Suppressor macrophage treated with lipopolysaccharide for 4 hours (primary cell): Measurements from ENCODE around the gene DLG2.

Experiments used
- DNase-seq: peaks from one replicate; pipeline ENCODE4 v3.0.0-alpha.2; 2020

The DLG2 gene

DNA sequence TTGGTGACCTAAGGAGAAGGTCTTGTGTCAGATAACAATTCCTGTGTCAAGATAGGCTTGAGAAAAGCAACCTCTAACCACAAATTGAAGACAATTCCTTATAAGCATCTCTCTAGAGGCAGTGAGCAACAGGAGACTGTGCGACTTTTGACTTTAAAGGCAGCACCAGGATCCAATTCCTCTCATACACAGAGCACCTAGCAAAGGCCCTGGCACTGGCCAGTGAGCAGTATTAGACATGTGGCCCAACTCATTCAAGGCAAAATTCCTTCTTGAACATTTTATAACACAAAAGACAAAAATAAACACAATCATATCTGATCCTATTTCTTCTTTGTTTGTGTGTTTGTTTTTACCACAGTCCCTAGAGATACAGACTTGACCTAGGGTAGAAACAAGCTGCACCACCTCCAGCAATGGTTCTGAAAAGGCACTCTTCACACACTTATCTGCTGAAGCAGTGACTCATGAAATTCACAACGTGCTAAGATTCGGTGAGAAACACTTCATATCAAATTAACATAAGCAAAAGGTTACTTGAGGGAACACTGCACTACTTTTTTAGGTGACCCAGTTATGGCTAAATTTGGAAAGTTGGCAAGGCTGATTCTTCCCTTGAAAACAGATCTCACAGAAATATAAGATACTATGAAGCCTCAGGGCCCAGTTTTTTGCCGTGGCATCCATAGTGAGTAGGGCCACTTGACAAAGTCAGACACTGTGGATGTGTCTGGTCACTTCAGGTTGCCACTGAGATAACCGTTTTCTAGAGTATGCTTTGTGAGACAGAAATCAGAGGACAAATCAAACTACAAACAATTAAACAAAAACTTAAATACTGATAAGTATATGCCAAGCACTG is 1018.9 kb downstream of the DLG2 start:
- DNase-seq: no peak

DNA sequence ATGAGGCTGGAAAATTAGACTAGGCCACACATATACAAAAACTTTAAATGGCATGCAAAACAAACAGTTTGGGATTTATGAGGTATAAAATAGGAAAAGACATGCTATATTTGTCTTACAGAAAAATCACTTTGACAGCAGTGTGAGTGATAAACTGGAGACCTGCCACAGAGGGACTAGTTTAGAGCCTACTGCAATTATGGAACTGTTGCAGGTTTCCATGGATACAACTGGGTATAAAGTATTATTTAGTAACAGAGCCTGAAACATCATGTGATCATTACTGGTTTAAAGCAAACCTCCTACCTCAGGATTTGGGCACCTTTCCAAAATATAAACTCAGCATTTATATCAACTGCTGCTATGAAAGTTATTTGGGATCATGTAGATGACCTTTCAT is 1032.5 kb downstream of the DLG2 start:
- no peak for DNase-seq

DNA sequence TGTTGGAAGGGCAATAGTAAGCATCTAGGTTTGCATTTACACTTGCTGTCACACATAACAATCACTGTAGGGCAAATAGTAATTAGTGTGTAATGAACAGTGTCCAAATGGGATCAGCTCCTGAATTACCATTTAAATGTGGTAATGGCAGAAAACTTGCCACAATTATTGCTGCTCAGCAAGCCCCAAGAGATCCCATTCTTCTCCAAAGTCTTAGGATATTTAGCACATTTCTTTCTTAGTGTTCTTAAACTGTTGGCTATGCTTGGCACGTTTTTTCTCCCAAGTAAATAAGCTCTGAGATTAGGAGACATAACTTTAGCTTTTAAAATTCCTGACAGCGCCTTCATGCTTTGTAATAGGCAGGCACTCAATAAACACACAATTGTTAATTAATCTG is 1037.0 kb downstream of the DLG2 start:
- no peak for DNase-seq

DNA sequence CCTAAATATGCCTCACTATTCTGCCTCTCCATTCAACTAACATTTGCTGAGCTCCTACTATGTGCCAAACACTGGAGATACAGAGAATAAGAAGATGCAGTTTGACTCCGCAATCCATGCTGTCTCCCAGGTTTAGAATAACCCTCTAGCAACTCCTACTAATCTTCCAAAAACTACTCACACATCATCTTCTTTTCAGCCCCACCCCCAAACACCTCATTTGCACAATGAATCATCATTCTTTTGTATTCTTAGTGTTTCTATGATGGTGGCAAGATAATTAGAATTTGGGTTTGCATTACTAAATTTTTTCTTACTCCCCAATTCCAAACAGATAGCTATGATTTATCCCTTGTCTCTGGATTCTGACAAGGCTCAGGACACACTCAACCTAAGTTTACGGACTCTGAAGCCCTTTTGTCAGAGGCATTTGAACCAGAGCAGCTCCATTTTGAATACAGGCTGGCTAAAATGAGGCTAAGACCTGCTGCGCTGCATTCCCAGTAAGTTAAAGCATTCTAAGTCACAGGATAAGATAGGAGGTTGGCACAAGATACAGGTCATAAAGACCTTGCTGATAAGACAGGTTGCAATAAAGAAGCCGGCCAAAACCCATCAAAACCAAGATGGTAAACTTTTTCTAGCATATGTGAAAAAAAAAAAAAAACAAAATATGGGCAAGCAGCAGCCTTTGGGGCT is 1038.9 kb downstream of the DLG2 start:
- no peak for DNase-seq

DNA sequence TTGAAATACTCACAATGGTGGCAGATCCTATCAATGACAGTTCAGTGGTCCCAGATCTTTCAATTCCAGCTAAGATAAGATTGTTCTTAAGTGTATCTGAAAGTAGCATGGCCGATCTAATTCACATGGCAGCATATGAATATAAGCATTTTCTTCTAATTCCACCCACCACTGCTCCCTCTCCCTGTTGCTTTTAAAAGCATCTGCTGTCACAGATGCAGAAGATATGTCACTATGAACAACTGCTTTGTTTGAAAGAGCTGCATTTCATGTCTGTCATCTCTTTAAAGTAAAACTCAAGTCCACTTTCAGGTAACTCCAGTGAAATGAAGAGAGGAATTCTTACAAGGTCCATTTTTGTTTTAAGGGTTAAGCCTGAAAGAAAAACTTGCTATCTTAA is 1044.0 kb downstream of the DLG2 start:
- DNase-seq: no peak

DNA sequence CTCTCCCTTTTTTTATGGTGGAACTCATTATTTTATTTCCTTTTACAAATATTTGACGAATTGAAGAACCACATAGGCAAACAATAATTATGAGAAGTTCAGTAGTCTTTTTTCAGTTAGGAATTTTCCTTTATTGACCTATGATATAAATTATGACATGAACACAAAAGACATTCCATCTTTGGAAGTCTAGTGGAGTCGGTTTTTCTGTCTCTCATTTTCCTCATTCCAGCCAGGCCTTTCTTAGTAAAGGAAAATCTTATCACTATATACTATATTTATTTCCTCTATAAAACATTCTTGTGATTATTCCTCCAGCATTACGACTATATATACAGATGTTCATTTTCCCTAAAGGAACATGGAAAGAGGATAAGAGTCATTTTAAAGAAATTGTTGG is 1046.1 kb downstream of the DLG2 start:
- DNase-seq: no peak

DNA sequence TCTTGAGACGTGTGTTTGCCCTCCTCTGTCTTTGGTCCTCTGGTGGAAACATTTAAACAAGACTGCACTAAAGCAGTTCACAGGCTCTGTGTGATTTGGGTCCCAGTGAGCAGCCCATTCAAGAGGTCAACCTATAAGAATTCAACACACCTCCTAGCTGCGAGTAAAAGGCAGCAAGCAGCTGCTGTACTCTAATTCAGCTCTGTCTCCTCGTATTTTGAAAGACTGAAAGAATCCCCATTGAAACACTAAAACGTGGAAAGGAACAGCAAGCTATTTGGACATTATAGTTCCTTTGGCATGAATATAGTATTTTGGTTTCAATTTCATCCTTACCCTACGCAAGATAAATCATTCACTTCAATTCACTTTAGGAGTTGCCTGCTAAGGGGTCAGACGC is 1046.7 kb downstream of the DLG2 start:
- DNase-seq: no peak

DNA sequence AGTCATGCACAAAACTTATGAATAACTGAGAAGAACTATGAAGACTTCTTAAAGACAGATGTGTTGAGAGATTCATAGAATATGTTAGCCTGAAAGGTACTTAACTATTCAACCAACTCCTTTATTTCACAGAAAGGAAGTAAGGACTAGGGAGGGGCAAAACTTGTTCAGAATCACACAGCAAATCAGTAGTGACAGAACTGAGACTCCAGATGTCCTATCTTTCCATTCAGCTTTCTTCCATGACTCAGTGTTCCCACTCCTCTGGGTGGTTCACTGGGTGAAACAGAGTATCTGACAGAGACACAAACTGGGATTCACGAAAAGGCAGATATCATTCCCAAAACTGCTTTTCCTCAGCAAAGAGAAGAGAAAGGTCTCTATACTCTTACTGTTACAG is 1053.3 kb downstream of the DLG2 start:
- DNase-seq: no peak

DNA sequence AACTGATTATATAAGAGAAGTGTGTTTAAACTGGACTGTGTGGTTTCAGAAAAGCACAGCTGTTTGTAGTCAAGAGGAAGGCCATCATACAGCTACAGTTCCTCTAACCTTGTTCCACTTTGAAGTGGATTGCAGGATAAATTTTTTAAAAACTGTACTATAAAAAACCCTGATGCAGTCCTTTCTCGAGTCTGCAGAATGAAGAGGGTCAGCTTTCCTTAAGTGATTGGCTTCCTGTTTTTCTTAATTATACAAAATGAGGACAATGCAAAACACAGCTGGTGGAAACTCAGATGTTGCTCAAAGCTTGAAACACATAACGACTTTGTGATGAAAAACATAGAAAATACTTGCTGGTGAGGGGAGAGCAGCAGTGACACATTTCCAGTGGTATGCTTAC is 1060.5 kb downstream of the DLG2 start:
- DNase-seq: no peak

DNA sequence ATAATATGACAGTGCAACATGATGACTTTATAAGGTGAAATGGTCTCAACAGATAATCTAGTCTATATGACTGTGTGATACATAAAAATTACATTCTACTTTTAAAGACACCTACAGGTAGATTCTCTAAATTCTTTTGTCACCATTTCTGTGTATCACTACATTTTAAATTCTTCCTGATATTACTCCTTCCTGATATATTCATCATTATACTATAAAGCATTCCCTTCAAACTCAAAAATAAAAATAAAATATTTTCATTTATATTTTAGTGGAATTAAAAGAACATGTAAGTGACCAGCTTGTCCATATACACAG is 1062.3 kb downstream of the DLG2 start:
- DNase-seq: no peak

DNA sequence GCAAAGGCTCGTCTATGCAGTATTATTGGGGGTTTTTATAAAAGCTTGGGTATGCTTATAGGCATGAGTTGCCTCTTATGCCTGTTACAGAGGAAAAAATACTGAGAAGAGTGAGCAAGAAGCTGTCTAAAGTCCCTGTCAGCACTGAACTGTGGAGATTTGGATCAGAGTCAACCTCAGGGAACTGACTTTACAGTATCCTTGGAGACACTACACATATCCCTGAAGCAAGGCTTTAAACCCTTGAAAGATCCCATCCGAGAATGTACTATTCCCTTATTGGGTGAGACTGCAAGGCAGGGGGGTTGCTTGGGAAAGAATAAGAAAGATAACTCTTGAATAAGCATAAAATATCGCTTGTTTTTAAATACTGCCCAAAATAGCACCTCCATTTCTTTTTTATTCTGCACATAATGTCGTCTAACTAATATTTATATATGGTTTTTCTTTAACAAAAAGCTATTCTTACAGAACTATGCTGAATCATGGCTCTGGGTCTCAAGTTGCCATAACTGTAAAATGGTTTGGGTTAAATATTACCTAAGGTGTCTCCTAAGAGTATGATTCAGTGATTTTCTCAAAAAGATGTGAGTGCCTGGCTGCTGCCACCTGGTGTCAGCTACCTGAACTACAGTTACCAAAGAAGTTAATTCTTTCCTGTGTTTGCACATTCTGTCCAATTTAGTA is 1062.8 kb downstream of the DLG2 start:
- DNase-seq: peak; percentile 46

DNA sequence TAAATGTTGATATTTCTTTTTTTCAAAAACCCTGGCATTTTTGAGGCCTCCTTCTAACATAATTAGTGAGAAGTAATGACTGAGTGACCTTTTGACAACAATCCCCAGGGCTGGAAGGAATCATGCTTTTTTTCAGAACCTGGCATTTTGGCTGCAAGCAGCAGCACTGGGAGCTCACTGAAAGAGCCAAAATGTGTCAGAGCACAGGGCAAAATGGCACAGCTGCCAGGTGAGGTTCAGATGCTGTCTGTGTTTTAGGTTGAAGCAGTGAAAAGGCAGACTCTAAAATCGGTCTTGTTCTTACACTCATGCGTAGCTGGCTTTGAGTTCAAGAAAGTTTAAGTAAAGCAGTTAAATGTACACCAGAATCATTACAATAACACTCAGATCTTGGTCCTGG is 1063.8 kb downstream of the DLG2 start:
- no peak for DNase-seq

DNA sequence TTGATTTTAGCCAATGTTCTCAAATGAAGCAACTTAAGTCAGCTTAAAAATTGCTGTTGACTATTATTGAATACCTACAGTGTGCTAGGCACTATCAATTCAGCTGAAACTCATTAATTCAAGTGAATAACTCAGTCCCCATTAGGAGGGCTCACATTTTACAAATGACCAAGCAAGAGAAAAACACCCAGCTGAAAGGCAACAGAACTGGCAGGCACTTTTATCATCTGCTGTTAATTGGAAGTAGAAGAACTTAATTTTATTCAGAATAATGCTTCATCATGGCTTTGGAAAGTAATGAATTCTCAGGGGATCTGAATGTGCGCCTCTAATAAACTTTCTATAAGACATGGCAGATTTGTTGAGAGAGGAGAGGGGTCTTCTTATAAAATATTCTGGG is 1066.9 kb downstream of the DLG2 start:
- DNase-seq: no peak

DNA sequence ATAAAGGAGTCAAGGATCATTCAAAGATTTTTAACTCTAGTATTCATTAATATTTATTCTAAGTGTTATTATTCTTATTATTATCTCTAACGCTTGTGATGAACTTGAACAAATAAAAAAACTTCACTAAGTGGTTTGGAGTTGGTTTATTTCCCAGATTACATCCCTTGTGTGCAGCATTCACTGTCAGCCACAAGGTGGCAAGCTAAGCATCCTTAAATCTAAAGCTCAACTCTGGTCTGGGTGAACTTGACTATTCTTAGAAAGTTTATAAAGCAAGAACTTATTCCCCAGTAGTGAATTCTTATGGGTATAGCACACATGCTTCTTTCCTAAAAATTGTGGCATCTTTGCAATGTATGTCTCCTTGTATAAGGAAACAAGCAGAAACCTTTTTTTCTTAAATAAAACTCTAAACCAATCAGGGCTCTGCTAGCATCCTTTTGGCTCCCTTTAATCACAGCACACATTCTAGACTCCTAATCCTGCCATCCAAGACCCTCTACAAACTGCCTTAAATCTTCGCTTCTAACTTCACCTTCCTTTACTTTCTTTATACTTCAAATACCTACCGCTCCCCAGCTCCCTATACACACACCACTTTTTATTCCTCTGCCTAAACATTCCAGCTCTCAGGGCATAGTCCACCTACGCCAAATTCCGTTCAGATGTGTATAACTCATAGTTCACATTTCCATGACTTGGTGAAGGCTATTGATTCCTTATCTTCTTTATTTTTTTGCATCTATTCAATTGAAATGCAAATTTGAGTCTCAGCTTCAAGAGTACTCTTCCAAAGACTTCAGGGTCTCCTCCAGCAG is 1068.8 kb downstream of the DLG2 start:
- DNase-seq: peak; percentile 37

DNA sequence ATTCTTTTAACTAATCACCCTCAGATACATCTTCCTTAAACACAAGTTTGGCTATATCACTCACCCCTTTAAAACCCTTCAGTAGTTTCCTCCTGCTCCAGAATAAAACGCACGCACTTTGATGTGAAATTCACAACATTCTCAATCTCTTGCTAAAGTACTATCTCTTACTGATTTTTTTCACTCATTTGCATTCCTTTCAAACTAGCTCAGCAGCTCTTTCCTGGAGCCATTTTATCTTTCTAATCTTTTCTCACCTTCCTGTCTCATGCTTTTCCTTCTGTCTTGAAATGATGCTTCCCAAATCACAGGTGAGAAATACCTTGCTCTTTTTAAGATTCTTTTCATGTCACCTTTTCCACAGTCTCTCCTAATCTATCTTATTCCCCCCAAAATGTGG is 1074.4 kb downstream of the DLG2 start:
- DNase-seq: no peak

DNA sequence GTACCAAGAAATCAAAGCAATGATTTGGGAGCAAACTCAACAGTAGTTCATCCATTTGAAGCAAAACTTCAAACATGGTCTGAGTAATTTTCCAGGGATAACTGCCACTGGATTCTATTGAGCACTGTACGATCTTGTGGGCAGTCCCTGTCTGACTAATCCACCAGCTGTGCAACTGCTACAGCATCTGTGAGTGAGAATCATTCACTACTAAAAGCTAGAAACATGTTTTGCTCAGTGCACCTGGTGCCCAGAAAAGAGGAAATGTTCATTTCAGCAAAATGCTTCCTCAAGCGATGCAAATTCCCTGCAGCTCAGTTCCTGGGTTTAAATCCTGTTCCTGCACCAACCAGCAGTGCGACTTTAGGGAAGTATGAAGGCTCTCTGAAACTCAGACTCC is 1077.9 kb downstream of the DLG2 start:
- no peak for DNase-seq

DNA sequence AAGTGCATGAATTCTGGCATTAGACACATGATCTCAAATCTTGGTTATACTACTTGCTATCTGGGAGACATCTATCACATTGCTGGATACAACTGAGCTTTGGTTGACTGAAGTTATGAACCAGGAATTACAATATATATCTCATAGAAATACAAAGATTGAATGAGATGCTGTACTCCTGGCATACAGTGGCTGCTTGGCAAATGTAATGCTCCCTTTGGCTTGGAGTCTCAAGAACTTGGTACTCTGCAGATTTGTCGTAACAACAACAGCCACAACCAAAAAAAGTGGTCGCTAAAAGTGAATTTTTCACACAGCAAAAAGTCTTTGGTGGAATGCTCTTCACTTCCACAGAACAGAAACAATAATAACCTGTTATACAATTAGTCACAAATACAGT is 1082.6 kb downstream of the DLG2 start:
- DNase-seq: no peak

DNA sequence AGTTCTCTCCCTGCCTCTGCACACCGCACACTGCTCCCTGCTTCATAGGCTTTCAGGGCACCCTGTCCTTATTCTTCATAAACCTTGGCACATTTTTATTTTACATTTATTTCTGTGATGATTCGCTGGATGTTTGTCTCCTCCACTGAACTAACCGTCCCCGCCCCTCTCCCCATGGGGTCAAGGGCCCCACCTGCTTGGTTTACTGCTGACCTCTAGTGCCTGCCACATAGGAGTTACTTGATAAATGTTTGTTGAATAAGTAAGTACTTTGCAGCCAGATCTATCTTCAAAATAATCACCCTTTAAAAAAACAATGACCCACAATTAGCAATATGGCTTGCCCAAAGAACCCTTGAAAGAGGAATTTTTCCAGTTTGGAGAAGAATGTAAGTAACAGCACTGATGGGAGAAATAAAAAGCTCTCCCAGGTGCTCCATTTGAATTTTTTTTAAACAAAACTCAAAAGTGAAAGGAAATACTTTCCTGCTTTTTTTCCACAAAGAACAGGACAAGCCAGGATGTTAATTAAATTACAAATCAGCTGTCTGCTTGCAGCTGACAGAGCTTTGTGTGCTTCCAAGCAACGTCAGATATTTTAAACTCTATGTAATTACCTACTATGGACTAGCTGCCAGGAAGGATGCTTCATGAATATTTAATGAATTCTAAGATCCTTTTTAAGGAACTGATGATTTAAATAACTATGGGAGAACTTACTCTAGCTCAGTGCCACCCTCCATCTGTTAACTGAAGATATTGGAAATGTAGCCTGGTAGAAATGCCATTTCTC is 1083.6 kb downstream of the DLG2 start:
- DNase-seq: no peak

DNA sequence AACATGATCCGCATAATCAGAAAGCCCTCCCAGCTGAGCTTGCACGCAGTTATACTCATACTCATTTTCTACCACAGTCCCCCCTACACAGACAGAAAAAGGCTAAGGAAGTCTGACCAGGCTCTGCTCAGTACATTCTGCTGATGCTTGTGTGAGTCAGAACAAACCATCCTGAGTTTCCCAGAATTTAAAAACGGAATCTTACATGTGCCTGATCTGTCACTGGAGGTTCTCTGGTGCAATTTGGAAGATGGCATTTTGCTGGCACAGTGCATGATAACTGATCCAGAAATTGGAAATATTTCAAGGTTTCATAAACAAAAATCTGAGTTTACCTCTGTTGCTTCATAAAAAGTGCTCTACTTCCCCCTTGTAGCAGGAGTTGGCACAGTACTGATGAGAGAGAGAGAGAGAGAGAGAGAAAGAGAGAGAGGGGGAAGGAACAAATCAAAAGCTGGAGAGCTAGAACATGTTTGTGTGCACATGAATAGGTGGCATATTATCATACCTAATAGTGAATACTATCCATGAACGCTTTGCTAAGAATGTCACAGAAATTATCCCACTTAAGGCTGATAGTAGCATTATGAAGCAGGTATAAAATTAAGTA is 1085.3 kb downstream of the DLG2 start:
- no peak for DNase-seq

DNA sequence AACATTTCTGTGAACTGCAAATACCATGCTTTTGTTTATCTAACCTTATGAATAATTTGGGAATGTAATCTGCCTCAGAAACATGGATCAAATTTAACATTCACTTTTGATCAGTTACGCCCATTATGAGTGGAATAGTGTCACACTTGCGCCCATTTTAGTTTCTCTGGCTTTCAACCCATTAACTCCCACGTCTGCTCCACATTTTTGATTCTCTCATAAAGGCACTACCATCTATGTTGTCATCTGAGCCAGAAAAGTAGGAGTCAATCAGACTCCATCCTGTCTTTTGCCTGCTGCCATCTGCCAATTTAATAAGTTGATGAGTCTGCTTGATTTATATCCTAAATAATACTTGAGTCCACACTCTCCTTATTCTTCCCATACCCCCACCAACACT is 1090.7 kb downstream of the DLG2 start:
- DNase-seq: no peak

DNA sequence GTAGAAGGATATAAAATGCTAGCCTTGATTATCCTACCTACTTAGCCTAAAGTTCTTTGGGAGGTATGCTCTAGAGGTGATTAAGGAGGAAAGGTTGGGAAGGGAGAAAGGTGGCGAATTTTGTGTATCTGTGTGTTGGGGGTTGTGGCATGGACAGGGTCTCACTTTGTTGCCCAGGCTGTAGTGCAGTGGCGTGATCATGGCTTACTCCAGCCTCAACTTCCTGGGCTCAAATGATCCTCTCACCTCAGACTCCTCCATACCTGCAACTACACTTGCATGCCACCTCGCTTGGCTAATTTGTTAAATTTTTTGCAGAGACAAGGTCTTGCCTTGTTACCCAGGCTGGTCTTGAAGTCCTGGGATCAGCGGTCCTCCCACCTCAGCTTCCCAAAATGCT is 1094.8 kb downstream of the DLG2 start:
- no peak for DNase-seq

DNA sequence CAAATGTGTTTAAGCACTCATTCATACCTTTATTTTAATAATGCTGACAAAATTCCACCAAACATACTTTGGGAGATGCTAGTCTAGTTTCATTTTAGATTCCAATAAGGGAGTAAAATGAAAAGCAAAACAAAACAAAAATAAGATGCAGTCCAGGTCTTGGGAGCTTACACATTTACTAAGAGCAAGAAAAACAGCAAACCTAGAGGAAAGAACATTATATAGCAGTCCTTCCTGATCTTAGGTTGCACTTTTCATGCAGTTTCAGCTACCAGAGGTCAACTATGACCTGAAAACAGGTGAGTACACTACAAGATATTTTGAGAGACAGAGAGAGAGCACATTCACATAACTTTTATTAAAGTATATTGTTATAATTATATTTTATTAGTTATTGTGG is 1100.9 kb downstream of the DLG2 start:
- DNase-seq: no peak
